ENCODE measurements around the gene NT5C1B.

DNA sequence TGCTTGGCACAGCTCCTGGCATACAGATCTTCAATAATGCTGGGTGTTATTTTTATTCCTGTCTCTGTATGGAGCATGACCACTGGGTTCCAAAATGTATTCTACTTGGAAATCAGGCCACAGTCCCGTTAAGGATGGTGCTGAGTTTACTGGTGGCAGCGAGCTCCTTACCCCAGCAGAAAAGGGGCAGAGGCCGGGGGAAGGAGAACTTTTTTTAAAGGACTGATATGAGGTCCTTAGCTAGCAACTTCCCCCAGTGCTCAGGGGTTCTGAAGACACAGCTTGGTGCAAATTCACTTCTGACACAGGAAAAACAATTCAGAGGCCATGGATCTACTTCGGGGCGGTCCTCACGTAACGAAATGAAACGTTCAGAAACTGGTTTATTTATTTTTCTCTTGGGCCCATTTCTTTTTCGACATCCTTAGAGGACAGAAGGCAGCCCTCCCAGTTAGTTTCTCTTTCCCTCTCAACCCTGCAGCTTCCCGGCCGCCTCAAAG lies 29.8 kb downstream of the NT5C1B start:
- TF ChIP-seq POLR2AphosphoS5 (IDR thresholded peaks at IDR 0.05; ENCODE audit: low read depth, low read length): 0 out of 2 replicates have a peak, but pooled peaks have one; percentile 11
- TF ChIP-seq POLR2A (IDR thresholded peaks at IDR 0.05; ENCODE audit: low read depth, low read length): no peak
- TF ChIP-seq TAF1 (IDR thresholded peaks at IDR 0.05; ENCODE audit: low read depth, low read length): no peak
- no peak for TF ChIP-seq SPI1 (IDR thresholded peaks at IDR 0.05; ENCODE audit: low read depth, low read length)
